T-helper 22 cell (primary cell): Measurements from ENCODE around the gene ZHX3.

ENCODE experiments used
- DNase-seq: peaks from one replicate; pipeline ENCODE4 v3.0.0-alpha.2; 2020; ENCODE audit warnings: low read depth

Gene ZHX3

DNA sequence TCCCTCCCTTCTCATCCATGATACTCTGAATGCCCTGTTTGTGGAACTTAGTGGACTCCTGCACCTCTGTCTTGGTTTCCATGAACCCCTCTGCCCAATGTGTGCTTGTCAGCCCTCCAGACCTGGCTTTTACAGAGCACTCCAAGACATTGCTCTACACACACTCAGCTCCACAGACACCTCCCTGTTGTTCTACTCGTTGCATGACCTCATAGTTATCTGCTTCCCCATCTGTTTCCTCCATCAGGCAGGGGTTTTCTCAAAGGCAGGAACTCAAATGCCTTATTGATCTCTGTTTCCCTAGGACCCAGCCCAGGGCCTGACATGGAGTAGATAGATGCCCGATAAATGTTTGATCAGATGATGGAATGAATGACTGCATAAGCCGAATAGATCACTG, 166.9 kb downstream of the ZHX3 start:
- peak; percentile 39 for DNase-seq

DNA sequence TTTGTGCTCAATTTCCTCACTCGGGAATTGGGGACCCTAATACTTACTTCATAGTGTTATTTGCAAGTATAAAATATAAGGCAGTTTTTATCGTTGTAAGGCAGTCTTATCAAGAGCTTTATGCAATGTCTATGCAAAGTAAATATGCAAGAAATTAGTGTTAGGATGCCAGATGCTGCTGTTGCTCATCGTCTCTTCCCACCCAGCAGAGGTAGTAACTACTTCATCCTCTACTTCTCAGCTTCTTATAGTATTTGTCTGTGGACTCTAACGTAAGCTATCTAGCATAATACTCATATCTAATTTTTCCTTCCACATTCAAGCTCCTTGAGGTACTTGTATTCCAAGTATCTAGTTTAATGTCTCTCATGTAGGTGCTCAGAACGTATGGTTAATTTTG, 168.6 kb downstream of the ZHX3 start:
- DNase-seq = no peak

DNA sequence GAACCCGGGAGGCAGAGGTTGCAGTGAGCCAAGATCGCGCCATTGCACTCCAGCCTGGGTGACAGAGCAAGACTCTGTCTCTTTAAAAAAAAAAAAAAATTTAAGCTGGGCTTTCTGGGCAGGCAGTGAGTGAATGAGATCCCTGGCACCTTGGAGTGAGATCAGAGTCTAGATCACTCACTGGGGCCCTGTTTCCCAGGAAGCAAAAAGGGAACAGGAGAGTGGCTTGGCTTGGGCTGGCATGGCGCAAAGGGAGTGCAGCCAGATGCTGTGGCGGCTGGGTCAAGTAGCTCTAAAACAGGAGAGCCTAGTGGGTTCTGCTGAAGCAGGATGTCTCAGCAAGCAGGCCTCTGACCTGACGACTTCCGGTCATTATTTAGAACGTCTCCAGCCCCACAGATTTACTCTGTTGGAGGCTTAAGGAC, 169.8 kb downstream of the ZHX3 start:
- no peak for DNase-seq

DNA sequence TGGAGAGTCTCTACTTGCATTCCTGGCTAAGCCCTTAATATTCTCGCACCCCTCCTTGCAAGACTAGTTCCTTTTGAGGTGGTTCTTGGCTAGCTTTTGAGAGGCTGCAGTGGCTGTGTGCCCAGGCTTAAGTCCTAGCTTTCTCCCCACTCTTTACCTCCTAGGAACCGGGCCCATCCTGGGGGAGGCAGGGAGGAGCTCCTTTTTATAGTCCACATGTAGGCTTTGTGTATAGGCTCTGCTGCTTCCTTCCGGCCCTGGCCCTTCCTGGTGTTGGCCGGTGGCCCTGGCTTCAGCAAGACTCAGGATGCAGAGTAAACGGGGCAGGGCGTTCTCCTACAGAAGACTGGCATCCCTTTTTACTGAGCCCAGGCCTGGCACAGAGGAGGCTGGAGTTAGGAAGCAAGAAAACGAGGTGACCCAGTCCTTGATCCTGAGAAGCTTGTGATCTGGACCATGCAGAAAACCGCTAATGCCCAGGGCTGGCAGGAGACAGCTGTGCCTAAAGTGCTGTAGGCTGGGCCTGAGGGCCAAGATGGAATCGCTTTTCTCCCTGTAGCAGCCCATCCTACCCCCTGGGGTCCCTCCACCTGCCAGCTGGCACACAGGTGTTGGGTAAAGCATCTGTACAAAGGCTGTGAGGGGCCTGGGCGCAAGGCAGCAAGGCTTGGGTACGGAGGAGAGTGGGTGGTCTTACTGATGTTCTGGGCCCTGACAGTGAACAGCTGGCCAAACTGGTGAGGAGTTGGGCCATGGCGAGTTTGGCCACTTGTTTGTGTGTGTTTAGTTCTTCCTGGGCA, 171.5 kb downstream of the ZHX3 start:
- DNase-seq = no peak

DNA sequence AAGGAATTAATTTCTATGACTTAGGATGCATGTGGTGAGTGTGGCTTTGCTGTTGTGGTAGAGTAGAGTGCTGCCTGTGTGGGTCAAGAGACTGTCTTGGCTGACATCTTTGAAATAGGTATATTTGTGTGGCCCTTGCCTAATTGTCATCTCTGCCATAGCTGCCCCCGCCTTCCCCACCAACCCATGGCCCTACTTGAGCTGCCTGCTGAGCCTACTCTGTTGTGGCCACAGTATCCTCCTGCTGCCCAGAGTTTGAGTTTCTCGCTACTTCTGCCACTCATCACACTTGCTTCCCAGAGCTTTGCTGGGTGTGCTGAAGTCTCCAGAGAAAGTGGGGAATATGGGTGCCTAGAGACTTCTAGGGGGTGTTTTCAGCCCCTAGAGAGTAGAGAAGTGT, 172.2 kb downstream of the ZHX3 start:
- DNase-seq = no peak

DNA sequence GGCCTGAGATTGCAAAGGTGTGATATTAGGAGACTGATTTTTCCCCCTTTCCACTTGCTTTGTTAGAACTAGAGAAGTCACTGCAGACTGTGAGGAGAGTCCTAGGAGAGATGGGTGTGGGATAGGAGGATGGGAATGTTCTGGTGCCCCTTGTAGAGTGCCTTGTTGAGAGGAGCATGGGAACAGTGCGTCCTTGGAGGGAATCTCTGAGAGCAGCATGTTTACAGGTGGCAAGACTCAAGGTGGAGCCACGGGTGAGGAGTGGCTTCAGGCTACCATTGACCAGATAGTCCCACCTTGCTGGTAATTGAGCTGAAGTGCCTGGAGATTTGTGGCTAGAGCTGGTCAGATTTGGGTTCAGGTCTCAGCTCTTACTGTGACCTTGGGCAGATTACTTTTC, 174.2 kb downstream of the ZHX3 start:
- no peak for DNase-seq

DNA sequence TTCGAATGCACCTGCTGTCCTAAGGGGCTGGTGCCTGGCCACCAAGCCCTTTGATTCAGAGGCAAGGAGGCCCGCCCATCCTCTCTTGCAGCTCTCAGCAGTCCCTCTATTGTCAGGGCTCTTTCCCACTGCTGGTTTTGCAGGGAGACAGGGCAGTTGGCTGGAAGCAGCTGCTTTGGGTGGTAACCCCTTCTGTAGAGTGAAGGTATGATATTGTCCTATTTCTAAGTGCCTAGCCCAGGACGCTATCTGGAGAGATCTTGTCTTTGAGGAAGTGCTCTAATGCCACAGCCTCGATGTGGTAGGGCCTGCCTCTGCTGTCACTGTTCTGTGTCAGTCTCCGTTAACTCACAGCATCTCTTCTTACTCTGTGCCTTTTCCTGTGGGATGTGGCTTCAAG, 174.6 kb downstream of the ZHX3 start:
- DNase-seq = peak; percentile 46

DNA sequence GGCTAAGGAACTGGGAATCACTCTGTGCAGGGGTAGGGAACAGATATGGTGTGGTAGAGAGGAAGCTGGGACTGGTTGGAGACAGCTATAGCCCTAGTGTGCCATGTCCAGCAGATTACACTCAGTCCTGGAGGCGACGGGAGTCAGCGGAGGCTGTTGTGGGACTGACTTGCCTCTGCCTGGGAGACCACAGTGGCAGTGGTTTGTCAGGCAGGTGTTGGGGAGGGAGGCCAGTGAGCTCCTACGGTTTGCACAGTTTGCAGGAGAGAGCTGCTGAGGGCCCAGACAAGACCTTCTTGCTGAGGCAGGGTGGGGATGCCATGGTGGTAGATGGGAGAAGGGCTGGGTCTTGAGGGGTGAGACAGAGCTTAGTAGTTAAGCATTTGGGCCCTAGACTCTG, 175.3 kb downstream of the ZHX3 start:
- DNase-seq = no peak

DNA sequence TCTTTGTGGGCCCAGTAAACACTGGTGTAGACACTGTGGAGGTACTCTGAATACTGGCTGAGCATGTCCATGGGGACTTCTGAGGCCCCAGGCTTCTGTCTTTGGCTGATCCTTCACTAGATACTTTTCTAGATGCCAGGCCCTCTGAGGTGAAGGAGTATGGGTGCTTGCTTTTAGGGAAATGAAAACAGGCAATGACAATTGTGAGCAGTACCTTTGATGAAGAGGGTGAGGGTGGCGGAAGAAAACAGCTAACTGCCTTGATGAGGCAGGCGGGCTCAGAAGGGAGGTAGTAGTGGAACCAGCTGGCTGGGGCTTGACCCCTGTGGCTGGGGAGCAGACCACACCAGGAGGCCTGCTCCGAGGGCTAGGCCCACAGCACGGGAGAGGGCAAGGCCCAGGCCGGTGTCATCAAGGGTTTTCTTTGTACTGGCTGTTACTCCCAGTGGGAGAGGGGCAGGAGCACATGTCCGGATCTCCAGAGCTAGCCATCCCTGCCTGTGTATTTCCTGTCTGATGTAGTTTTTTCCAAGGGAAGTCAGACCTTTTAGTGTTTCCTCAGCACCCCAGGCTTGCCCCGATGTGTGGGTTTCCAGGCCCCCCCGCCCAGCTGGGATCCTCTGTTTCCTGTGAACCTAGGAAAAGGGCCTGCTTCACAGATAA, 176.2 kb downstream of the ZHX3 start:
- DNase-seq = no peak

DNA sequence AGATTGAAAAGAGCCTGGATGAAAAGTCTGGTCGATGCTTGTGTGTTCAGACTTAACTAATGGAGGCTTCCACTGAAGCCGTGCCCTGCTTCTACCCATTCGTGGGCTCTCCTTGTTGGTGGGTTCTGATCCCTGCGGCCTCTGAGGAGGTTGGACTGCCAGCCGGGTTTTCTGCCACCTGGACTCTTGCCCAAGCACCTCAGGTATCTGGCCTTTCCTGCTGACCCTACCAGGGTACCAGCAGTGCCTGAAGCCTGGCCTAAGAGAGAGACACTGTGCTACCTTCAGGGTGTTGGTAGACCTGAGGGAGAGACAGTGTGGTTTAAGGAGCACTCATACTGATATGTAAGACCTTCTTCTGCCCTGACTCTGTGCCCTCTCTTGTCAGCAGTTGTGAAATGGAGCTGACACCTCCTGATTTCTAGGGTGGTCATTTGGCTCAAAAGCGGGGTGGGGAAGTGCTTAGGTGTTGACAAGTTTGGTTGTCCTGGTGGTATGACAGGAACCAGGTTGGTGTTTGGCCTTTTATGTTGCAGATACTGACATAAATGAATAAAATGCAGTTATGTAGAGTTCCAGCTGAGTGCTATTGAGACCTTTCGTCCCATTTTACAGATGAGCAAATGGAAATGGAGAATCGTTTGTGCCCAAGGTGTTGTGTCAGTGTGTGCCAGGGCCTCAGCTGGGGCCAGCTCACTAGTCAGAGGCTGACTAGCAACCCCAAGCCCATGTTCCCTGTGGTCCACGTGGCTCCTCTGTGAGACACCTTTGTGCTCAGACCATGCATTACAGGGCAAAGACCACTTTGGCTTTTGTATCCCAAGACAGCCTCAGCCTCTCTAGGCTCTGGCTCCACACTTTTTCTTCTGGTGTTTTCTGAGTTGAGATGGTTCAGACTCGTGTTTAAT, 177.1 kb downstream of the ZHX3 start:
- no peak for DNase-seq

DNA sequence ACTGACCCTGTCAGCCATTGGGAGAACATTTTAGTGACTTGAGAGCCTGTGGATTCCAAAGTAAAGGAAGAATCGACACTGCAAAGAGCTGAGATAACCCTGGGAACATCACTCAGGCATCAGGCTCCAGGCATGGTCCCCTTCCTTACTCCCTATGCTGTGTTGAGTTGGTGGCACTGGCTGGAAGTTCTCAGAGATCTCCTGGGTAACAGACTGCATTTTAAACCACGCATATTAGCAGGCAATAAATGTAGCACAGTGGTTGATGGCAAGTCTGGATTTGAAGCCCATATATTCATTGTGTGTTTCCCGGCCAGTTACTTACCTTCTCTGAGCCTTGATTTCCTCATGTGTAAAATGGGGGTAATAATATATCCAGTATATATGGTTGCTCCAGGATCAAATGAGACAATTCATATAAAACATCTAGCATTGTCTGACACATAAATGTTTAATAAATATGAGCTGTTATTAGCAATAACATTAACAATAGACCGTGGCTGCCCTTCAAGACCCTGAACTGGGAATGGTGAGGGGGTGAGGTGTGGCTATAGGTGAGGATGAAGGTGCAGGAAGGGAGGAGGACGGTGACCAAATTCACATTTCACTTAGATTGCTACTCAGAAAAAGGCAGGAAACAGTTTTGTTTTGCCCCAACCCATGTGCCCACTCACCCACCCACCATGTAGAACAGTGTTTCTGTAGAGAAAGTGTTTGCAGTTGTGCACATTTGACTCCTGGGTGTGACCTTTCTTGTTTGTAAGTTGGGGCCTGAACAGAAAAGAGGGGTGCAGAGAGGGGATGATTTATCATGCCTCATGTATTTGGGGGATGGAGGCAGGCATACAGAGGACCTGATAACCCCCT, 178.1 kb downstream of the ZHX3 start:
- DNase-seq = no peak

DNA sequence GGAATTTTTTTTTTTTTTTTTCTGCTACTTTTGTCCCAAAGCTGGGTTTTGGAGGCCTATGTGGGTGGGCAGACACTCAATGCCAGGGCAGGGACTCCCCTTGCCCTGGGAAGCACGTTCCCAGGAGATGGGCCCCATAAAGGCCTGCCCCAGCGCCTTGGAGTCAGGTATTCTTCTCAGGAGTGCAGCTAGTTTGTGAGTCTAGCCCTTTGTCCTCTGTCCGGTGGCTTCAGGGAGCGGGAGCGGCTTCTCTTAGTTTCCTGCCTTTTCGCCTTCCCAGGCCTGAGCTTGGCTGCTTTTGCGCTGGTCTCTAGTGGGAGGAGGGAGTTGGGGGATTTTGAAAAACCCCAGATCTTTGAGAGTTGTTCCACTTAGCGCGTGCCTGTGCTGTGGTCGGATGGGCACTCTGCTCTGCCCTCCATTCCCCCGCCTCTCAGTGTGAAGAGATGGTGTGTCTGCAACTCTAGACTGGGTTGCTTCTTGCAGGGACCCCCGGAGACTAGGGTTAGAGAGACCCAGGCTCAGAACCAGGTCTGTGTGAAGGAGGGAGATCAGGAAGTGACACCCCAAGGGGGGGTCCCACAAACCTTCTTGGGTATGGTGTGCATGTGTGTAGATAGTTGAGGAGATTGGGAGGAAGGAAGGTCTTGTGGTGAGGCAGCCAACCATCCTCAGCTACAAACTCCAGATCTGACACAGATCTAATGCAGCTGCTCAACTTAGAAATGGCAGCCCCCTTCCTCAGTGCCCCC, 178.9 kb downstream of the ZHX3 start:
- DNase-seq = peak; percentile 24

DNA sequence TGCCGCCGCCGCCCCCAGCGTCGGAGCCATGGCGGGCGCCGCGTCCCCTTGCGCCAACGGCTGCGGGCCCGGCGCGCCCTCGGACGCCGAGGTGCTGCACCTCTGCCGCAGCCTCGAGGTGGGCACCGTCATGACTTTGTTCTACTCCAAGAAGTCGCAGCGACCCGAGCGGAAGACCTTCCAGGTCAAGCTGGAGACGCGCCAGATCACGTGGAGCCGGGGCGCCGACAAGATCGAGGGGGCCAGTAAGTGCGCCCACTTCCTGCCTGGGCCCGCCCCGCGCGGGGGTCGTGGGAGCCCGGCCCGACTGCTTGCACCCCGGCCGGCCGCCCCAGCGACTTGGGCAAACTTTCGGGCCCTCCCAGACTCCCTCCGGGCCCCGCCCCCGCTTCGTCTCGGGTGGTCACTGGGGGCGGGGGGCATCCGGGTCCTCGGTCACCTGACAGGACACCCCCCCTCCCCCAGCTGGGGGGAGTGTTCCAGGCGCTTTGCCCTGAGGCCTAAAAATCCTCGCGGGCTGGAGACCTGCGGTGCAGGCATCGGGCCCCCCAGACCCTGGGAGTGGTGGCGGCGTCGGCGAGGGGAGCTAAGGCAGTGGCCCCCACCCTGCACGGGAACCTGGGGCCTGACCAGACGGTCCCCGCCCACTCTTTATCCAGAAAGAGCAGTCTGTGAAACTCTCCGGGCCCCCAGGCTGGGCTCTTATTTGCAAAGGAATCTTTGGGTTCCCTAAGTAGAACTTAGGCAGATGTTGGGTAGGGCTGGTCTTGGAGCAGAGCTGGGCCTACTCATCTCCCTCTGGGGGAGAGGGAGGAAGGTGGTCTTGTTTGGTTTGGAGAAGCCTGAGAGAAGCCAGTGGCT, 179.7 kb downstream of the ZHX3 start:
- peak; percentile 62 for DNase-seq

DNA sequence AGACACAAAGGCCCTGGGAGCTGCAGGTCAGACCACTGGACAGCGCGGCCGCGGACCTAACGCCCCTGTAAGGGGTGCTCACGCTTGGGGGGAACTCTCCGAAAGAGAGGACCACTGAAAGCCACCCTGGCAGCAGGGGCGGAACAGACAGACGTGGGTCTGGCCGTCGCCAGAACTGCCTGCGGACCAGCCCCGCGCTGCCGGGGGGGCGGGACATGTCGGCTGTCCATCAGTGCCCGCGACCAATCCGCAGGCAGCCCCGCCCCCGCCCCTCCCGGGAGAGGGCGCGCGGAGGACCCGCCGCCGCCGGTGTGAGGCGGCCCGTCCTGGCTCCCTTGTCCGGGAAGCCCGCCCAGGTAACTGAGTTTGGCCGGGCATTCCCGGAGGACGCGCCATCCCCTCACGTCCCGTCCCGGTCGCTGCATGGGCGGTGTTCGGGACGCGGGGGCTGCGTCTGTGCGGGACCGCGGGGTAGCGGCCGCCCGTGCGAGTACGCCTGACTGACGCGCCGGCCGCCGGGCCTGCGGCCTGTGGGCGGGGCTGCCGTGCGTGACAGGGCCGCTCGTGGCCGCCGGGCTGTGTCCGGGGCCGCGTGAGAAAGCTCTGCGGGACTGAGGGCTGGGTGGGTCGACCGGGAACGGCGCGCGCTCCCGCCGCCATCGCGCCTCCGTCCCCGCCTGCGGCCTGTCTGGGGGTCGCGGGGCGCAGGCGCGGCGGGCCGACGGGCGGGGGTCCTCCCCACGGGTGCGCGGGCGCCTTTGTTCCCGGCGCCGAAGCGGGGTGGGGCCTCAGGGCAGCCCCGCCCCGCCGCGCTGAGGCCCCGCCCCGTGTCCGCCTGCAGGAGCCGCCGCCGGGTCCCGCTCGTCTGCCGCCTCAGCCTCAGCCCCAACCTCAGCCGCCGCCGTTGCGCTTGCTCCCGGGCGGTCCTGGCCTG, 180.6 kb downstream of the ZHX3 start, which contains the start of gene PLCG1:
TSS of gene PLCG1 (plus strand) at position 864 of the 934 bp plus-strand sequence. CDS start 99 bp downstream, outside the sequence.
- DNase-seq = peak; percentile 76

DNA sequence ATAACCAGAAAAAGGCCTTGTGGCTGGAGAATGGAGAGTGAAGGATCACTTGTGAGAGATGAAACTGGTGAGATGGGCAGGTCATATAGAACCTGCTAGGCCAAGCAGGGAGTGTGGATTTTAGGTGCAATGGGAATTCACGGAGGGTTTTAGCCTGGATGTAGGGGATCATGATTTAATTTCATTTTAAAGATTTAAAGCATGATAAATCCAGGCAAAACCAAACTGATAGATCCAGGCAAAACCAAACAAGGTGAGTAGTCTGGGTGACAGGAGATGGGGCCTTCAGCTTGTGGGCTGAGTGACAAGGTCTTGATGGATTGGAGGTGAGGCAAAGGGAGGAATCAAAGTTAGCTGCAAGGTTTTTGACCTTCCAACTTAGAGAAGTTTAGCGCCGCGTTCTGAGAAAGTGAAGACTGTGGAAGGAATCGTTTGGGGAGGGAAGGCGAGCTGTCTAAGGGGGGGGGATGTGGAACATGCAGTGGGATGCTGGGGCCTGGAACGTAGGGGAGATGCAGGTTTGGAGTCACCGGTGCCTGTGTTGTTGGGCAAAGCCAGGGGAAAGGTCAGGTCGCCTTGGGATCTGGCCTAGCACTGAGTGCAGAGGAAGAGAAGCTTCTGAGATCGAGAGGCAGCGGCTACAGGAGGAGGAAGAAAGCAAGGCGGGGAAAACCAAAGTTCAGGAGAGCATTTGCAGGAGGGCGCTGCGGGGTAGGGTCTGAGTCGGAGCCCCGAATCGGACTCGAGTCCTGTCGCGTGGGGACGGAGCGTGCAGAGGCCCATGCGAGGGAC, 181.4 kb downstream of the ZHX3 start:
- DNase-seq = no peak

DNA sequence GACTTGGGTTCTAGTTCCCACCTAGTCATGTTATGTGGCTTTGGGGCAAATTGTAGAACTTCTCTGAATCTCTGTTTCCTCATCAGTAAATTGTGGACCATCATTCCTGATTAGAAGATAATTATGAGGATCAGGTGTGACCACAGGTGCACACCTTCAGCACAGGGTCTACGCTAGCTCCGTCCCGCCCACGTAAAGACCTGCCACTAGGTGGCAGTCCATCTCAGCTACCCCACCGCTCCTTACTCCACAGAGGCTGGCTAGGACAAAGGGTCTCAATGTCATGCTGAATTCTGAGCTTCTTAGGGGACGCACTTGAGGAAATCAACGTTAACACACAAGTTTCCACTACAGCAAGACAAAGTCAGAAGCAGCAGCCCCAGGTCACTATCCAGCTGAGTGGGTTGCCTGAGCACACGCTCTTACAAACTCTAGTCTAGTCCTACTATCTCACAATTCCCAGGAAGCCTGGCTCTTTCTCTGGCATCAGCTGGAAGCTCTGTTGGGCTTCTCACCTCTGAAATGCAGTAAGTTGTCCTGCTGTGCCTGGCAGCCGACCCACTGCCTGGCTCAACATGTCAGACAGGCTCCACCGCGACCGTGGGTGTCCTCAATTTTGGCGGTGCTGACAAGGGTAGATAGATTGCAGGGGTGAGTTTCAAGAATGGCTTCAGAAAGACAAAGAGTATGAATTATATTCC, 182.2 kb downstream of the ZHX3 start:
- DNase-seq = peak; percentile 32
